NCI-H1105 treated with DMSO at 0.1 percent for 48 hours (cell line): ENCODE results near the gene SUPT4H1.

Experiments
- DNase-seq: peaks from one replicate; lab custom pipeline; 2025; lab: John Stamatoyannopoulos, UW

Gene SUPT4H1

DNA sequence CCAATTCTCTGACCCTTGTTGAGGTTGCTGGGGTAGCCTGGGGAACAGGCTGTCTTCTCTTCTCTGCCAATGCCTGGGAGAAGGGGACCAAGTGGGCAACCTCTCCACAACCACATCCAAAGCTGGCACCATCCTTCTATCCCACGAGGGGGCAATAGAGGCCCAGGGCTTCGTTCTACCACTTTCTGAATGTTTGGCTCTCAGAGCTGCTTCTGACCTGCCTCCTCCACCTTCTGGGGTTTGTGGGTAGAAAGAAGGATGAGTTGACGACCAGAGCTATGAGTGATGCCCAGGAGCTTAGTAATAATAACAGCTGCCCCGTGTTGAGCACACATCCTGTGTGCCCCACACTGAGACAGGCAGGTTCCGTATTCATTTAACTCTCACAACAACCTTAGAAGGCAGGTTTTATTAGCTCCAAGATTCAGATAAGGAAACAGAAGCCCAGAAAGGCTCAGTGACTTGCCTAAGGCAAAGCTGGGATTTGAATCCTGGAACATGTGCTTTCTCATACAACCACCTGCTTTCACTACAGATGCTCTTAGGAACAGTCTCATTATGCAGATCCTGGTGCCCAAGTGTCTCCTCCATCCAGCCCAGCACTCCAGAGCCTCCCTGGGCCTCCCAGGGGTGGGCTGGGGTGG, 34.5 kb downstream of the SUPT4H1 start:
- peak; percentile 38 for DNase-seq

DNA sequence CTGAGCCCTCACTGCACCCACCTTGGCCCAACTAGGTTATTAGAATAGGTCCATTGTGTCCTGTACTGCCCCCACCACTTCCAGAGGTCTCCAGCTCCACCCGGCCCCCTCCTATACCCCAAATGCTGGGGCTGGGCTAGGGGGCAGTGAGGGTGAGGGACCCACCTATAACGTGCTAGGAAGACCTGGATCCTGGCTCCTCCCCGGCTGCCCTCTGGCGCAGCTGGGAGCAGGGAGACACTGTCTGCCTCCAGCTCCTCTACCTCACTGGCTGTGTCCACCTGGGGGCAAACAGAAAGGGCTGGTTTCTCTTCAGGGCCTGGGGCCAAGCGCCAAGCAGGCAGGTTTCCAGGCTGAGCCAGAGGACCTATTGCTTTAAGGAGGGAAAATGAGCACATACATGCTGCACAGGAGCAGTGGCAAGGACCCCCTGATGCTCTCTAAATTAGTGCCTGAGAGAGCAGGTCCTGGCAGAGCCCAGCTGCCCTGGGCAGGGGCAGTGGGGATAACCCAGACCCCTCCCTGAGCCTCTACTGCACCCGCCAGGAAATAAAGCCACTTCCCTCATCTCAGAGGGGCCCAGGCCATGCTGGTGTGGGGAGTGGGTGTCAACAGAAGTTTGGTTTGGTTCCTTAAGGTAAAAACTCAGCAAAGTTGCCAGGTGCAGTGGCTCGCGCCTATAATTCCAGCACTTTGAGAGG, 35.6 kb downstream of the SUPT4H1 start:
- DNase-seq = no peak

DNA sequence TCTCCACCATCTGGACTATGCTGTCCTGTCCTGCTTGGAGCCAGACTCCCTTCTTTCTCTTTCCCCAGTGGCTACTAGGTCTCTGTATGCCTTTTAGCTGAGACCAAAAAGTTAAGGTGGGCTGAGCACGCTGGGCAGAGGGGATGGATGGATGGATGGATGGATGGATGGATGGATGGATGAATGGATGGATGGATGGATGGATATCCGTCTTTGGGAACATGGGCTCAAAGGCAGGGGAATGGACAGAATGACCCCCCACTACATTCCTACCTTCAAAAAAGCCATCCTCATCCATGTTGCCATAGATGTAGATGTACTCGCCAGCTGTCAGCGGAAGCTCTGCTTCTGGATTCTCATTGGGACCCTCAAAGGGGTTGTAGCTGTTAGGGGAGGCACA, 36.3 kb downstream of the SUPT4H1 start:
- no peak for DNase-seq

DNA sequence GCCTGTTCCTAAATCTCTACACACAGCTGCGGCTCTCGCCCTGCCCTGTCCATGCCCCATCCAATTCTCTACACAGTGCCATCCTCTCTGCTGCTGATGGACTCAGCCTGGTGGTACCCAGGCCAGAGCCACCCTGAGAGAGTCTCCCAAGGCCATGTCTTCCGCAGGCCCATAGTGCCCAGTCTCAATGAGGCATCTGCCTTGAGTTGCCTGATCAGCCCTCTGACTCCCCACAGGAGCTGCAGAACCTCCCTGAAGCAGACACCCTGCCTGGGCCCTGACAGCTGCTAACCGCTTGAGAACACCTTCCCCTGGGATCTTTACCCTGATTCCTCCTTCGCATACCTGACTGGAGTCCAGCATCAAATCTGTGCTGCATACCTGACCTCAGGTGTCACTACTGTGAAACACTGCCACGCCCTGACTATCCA, 36.7 kb downstream of the SUPT4H1 start:
- no peak for DNase-seq

DNA sequence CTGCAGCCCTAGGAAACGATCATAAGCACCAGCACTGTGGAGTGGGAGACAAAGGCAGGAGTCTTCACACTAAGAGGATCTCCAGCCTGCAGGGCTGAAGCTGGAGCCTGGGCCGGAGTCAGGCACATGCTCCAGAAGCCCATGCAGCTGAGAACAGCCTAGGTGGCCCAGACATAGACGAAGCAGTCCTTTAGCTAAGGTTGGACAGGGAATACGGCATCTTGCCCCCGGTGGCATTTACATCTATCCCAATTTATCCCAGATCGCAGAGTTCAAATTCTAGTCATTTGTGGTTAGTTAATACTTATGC, 37.3 kb downstream of the SUPT4H1 start:
- no peak for DNase-seq

DNA sequence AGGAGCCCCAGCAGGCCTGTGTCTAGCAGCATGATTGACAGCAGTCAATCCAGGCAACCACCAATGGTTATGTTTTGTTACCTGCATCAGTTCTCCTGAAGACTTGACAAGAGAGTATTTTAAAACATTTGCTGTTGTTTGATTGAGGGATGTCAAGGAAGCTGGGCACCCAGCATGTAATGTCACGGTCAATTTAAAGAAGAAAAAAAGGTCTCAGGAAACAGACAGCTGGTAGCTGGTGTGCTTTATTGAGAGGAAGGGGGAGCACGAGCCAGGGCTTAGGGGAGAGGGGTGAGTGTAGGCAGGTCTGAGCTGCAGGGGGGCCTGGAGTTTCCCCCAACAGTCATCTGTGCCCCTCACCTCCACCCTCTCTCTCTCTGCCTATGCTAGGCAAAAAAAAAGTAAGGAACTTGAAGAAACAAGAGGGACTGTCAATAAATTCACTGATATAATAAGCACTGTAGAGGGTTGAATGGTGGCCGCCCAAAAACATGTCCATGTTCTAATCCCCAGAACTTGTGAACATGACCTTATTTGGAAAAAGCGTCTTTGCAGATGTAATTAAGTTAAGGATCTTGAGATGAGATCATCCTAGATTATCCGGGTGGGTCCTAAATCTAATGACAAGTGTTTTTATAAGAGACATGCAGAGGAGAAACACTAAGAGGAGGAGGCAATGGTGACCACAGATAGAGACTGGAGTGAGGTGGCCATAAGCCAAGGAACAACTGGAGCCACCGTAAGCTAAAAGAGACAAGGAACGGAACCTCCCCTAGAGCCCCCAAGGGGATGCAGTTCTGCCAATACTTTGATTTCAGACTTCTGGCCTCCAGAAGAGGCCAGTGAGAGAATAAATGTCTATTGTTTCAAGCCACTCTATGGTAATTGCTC, 37.9 kb downstream of the SUPT4H1 start:
- DNase-seq = no peak

DNA sequence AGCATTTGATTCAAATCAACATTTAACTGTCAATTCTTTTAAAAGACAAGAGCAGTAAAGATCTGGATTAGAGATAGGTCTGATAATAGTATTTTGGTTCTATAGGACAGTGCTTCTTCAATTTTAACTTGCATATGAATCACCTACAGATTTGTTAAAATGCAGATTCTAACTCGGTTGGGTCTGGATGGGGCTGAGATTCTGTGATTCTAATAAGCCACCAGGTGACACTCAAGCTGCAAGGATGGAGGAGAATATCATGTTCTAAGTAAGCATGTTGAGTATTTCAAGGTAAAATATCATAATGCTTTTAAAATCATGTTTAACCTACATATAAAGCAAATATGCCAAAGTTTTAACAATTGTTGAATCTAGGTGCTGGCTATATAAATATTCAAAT, 39.2 kb downstream of the SUPT4H1 start:
- no peak for DNase-seq

DNA sequence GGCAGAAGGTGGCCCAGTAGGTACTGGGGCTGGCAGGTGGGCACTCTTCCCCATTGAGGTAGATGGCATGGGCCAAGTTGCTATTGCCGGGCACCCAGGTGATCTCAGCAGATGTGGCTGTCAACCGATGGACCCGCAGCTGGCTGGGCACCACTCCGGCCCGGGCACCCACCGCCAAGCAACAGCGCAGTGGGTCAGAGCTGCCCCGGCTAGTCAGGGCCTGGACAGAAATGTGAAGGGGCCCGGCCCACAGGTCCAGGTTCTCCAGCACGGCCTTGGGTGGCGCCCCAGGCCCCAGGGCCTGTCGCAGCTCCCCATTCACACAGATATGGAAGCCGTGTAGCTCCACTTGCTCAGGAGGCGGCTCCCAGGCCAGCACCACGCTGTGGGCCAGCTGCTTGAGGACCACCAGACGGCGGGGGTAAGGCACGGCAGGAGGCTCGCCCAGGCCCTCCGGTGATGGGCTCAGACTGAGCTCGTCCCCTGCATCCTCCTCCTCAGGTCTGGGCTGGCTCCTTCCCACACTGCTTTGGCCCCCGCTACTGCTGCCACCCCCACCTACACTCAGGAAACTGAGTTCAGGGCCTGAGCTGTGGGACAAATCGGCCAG, 39.9 kb downstream of the SUPT4H1 start:
- DNase-seq = no peak

DNA sequence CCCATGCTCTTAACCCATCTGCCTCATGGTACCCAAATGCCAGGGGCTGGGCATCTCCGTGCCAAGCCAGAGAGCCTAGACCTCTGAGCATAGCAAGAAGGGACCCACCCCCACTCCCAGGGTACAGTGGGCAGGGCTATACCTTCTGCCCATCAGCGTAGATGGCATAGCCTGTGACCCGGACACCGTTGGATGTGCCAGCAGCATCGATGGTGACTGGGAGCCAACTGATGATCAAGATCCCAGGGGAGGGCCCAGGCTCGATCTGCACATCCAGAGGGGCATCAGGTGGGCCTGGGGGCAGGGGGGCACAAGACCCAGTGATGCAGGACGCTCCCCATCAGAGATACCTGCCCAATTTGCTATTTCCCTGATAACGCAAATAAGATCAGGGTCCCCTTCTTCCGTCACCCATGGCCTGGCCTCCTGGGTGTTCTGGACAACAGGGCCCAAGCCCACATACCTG, 40.5 kb downstream of the SUPT4H1 start:
- no peak for DNase-seq

DNA sequence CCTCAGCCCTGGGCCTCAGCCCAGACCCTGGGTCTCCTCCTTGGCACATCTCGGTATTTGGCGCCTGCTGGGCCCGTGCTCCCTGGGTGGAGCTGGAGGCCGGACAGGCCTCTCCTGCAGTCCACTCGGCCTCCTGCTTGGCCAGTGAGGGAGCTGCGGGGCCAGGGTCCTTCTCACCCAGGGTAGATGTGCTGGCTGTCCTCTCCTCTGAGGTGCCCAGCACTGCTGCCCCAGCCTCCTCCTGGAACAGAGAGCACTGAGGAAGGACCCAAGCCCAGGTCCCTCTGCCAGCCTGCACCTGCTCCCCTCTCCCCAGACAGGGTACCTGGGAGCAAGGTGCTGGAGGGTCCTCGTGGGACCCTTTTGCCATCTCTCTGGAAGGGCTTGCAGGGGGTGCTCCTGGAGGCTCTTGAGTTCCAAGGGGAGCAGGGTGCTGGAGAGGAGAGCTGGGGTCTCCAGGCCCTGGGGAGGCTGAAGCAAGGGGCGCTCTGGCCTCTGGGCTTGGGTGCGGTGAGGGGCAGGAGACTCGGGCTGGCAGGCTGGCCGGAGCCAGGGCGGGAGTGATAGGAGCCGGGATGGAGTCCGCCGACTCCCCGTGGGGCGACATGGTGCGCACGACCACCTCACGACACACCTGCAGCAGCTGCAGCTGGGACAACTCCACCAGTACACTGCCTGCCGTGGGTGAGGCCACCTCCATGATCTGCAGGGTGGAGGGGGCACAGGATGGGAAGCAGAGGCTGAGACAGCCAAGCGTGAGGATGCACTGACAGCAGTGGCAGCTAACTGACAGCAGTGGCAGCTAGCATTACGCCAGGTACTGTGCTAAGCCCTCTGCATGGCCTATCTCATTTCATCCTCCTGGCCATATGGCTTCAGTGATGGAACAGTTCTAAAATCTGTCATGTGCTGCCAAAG, 41.2 kb downstream of the SUPT4H1 start:
- no peak for DNase-seq

DNA sequence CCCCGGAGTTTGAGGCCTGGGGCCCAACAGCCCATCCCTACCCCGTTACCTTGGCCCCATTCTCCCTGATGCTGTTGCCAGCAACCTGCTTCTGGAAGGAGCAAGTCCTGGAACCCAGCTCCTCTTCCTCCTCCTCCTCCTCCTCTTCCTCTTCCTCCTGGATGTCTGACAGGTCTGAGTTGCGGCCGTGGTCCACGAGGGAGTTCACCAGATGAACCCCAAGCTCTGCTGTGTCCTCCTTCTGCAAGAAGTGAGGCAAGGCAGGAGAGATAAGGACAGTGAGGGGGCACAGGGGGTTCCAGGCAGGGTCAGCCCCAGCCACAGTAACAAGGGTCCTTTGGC, 42.1 kb downstream of the SUPT4H1 start:
- no peak for DNase-seq

DNA sequence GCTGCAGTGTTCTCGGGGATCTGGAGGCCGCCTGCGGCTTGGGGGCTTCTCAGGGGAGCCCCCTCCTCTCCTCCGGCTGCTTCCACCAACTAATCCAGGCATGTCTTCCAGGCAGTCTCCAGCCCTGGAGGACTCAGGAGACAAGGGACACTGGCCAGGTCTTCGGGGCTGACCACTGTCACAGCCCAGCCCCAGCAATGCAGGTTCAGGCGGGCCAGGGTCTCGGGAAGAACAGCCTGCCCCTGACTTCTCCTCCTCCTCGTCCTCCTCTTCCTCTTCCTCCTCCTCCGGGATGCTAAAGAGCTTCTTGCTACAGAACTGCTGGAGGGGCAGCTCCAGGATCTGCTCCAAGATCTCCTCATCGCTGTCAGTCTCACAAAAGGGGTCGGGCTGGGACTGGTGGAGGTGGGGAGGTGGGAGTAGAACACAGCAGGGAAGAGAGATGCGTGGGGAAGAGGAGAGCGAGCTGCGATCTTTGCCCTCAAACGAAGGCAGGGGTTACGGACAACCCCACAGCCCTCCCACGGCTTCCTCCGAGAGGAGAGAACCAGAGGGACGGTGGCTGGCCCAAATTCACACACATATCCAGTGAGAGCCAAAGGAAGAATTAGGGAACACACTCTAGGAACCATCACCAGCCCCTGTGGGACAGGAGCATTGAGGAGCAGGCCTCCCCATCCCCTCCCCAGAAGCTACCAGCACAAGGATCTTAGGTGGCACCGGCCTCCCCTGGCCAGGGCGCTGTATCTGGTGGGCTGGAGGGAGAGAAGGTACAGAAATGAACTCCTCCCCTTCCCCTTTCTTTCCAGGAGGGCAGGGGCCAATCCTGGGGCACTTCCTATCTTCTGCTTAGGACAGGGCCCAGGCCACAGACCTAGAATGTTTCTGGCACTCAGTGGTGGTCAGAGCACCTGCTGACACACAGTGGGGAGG, 42.8 kb downstream of the SUPT4H1 start:
- DNase-seq = no peak

DNA sequence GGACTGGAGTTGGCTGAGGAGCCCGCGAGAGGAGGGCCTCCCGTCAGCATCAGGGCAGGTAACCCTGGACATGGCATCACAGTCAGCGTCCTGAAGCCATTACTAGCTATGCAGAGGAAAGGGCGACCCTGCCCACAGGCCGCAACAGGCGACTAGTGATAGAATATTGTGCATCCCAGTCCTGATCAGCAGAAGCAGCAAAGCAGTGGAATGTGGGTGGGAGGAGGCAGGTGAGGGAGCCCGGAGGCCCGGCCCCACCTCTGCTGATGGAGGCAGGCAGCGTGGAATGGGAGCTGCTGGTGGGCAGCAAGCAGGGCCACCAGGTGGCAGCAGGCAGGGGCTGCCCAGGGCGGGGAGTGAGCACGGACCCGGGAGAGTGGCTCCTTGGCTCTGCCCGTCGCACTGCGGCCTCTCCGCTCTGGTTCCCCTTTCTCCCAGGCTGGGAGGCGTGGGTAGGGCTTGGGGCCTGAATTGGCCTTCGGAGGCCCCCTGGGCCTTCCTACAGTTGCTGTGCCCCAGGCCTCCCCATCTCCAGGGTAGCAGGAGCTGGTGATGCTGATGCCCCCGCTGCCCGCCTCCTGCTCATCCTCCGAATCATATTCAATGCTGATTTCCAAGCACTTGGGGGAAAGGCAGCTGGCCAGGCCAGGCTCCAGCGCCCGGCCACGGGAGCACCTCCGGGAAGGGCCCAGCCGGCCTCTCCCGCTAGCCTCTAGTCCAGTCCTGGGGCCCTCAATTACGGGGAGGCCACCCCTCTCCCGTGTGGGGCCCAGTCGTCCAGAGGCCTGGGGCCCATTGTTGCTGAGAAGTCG, 43.6 kb downstream of the SUPT4H1 start:
- no peak for DNase-seq

DNA sequence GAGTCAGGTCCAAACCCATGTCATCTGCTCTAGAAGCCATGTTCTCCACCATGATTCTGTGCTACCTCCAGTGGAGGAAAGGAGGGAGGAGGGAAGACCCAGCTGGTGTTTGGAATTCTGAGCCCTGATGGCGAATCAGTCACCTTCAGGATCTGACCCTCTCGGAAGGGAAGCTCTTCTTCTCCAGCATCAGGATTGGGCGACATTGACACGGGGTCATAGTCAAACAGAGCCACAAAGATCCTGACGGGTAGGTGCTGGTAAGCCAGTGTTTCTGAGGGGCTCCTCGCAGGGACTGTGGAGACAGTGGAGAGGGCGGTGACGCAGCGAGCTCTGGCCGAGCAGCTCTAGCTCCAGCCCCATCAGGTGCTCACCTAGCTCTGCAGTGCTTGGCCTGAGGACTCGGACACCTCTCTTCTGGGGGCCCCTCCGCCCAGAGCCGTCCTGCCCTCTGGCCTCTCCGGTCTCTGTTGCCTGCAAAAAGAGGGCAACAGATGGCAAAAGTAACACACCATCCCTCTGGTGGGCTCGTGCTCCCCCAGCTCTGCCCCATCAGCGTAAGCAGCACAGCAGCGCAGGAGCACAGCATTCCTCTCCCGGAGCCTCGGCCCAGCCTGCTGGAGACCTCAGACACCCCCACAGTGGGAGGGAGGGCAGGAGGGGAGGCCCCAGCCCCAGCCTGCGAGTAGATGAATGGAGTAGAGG, 44.4 kb downstream of the SUPT4H1 start:
- no peak for DNase-seq

DNA sequence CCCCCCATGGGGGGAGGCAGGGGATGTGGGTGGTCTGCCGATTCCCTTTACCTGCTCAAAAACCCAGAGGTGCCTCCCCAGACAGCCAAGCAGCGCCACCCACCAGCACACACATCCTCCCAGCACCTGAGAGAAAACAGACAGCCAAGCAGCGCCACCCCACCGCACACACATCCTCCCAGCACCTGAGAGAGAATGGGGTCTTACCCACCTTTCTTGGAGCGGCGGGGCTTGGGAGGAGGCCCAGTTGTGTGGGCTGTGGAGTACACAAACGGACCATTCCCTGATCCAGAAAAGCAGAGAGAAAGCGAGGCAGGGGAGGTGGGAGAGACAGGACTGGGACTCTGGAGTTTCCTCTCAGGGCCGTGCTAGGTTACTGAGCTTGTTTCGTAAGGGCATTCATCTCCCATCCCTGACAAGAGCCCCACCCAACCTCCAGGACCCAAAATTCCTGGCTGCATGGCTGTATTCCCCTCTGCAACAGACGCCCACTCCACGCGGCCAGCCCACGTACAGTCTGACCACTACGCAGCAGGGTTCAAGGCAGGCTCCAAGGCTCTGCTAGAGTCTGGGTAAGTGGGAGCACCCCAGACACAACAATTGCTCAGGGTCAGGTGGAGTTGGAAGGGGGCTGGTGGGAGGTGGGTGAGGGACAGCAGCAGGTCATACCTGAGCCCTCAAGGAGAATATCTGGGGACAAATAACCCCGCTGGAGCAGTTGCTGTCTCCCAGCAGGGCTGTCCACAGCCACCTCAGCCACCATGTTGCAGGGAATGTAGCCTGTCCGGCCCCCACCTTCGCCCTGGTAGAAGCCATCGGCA, 45.7 kb downstream of the SUPT4H1 start:
- no peak for DNase-seq

DNA sequence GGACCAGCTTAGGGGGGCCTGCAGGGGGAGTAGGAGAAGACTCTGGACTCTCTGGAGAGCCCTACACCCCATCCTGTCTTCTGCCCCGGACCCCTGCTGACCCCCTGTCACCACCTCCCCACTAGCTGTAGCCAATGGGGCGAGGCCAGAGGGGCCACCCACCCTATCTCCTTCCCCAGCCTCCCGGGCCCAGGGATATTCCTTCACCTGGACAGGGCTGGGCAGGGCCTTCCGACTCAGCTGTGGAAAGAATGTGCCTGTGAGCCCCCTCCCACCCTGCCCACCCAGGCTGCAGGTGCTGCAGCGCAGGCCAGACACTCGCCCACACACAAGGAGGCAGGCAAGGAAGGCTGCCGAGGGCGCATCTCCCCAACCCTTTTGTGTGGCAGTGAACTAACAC, 46.4 kb downstream of the SUPT4H1 start:
- no peak for DNase-seq

DNA sequence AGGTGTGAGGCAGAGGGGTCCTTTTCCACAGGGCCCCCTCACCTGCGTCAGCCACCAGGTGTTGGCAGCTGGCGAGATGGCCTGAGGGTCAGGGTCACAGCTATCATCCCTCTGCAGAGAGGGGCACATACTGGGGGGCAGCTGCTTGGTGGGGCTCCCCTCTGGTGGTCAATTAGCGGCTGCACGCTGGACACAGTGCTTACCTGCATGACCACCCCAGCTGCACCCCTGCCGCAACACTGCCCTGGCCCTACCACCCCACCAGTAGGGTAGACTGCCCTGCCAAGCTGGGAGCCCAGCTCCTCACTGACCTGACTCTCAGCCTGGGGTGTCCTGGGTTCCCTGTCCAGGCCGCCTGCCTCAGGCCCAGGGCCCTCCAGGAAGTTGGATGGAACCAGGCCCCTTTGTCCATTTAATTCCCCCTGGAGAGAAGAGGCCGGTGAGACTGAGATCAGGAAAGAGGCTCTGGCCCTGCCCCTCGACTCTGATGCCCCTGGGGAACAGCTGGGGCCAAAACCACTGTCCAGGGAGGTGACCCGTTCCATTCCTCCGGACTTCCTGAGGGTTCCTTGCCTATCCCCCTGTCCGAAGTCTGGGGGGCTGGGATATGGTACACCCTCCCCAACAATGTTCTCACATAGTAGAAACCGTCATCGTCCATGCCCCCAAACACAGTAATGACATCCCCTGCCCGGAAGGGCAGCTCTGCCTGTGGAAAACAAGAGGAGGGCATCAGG, 47.1 kb downstream of the SUPT4H1 start:
- DNase-seq = no peak
